Adipose tissue (tissue), 3 donors: ENCODE results near the gene NPIPB2. TPM values are rescaled to one million over a fixed set of nuclear protein-coding genes. Genes with fewer than 3 reads are reported as not detected.

Source experiments
- H3K27ac ChIP-seq: one replicate; pipeline ENCODE4 v1.5.1; 2013; ENCODE audit warnings: low read depth, low read length
- WGBS, 3 donors: extraction: QIAGEN DNeasy Blood & Tissue Kit; methylation state at CpG; one replicate each; pipeline ENCODE4 v1.1.7; 2013; 5-methylcytosine and 5-hydroxymethylcytosine counted together
- polyA plus RNA-seq, 3 donors: library from polyadenylated mRNA; stranded (reverse); fragments of 200-250 nt; gene quantifications; one replicate each; pipeline ENCODE4 v1.2.3, GENCODE V29; 2013
- donor health status: healthy with polysubstance abuse.
- donor health status: Bipolar disorder and iron deficiency.
- donor health status: healthy.

Gene NPIPB2
- polyA plus RNA-seq, 3 donors = 3.1 to 6.2 (median 5.6) TPM

GRCh38 chr16:11914210-11915113 lies 27.4 kb downstream of the NPIPB2 start:
- WGBS, 3 donors = 1 to 3% (median 2%) methylated on average over 30 of the region's 30 CpGs
- peak overlapping the region; percentile 88 for H3K27ac ChIP-seq

GRCh38 chr16:11913425-11914079 lies 28.3 kb downstream of the NPIPB2 start:
- H3K27ac ChIP-seq = no peak overlapping the region
- WGBS, 3 donors = 48 to 60% (median 55%) methylated on average over 12 of the region's 12 CpGs

- WGBS, 3 donors = 70 to 80% (median 78%) methylated on average over 18 of the region's 18 CpGs
- H3K27ac ChIP-seq = no peak overlapping the region
Observed at GRCh38 chr16:11909653-11910545, 31.9 kb downstream of the NPIPB2 start.

- H3K27ac ChIP-seq = no peak overlapping the region
- WGBS, 3 donors = 94 to 96% (median 95%) methylated on average over 8 of the region's 8 CpGs
Observed at GRCh38 chr16:11907160-11907970, 34.5 kb downstream of the NPIPB2 start.

GRCh38 chr16:11903906-11904305 lies 37.9 kb downstream of the NPIPB2 start:
- no peak overlapping the region for H3K27ac ChIP-seq
- 79 to 93% (median 92%) methylated on average over 6 of the region's 6 CpGs for WGBS, 3 donors

GRCh38 chr16:11901091-11901490 lies 40.8 kb downstream of the NPIPB2 start:
- 63 to 73% (median 68%) methylated on average over 3 of the region's 3 CpGs for WGBS, 3 donors
- H3K27ac ChIP-seq = no peak overlapping the region

- WGBS, 3 donors = 76 to 85% (median 78%) methylated on average over 5 of the region's 5 CpGs
- H3K27ac ChIP-seq = no peak overlapping the region
Observed at GRCh38 chr16:11896486-11897176, 45.2 kb downstream of the NPIPB2 start.

- H3K27ac ChIP-seq = no peak overlapping the region
- 90 to 98% (median 98%) methylated on average over 2 of the region's 2 CpGs for WGBS, 3 donors
Observed at GRCh38 chr16:11893571-11893970, 48.3 kb downstream of the NPIPB2 start.

GRCh38 chr16:11892761-11893160 lies 49.1 kb downstream of the NPIPB2 start:
- whole genome bisulfite sequencing, 3 donors = 63 to 86% (median 77%) methylated on average over 3 to 4 of the region's 4 CpGs
- no peak overlapping the region for H3K27ac ChIP-seq

- WGBS, 3 donors = 81 to 89% (median 83%) methylated on average over 5 of the region's 5 CpGs
- H3K27ac ChIP-seq = no peak overlapping the region
Observed at GRCh38 chr16:11890231-11890965, 51.4 kb downstream of the NPIPB2 start.

GRCh38 chr16:11886881-11887280 lies 55.0 kb downstream of the NPIPB2 start:
- WGBS, 3 donors = 87 to 89% (median 89%) methylated on average over 6 of the region's 6 CpGs
- no peak overlapping the region for H3K27ac ChIP-seq

GRCh38 chr16:11884035-11884434 lies 57.8 kb downstream of the NPIPB2 start:
- H3K27ac ChIP-seq = no peak overlapping the region
- 96 to 98% (median 97%) methylated on average over 5 of the region's 5 CpGs for WGBS, 3 donors

GRCh38 chr16:11880007-11880406 lies 61.8 kb downstream of the NPIPB2 start:
- WGBS, 3 donors = 78 to 92% (median 82%) methylated on average over 5 of the region's 5 CpGs
- H3K27ac ChIP-seq = no peak overlapping the region

- WGBS, 3 donors = 79 to 87% (median 86%) methylated on average over 5 of the region's 5 CpGs
- H3K27ac ChIP-seq = no peak overlapping the region
Observed at GRCh38 chr16:11877374-11877773, 64.5 kb downstream of the NPIPB2 start.
